Stimulated activated CD4-positive, alpha-beta T cell treated with anti-CD3 and anti-CD28 coated beads, Interleukin-2, amount 100 ng/mL, for 48 hours (primary cell): ENCODE results near the gene HHIP.

Experiments used
- DNase-seq, 2 donors: peaks; one replicate each; pipeline ENCODE4 v3.0.0-alpha.2; 2020

HHIP gene

GRCh38 chr4:144709793-144710525 lies 64.0 kb downstream of the HHIP start:
- no peak for DNase-seq

- no peak for DNase-seq
These were observed 64.6 kb downstream of the HHIP start for GRCh38 chr4:144710526-144710912.

- no peak for DNase-seq
These were observed 65.9 kb downstream of the HHIP start for GRCh38 chr4:144711700-144712456.

GRCh38 chr4:144712775-144713174 lies 66.8 kb downstream of the HHIP start:
- no peak for DNase-seq

- DNase-seq = no peak
These were observed 68.2 kb downstream of the HHIP start for GRCh38 chr4:144714166-144714565.

- DNase-seq = no peak
These were observed 69.3 kb downstream of the HHIP start for GRCh38 chr4:144715230-144715629.

GRCh38 chr4:144716778-144717177 lies 70.8 kb downstream of the HHIP start:
- DNase-seq = no peak

- no peak for DNase-seq
These were observed 73.1 kb downstream of the HHIP start for GRCh38 chr4:144718958-144719512.

- DNase-seq = no peak
These were observed 74.5 kb downstream of the HHIP start for GRCh38 chr4:144720491-144720890.

GRCh38 chr4:144721994-144722393 lies 76.0 kb downstream of the HHIP start:
- DNase-seq = no peak

GRCh38 chr4:144723471-144723870 lies 77.5 kb downstream of the HHIP start:
- DNase-seq = no peak

- DNase-seq = no peak
These were observed 83.2 kb downstream of the HHIP start for GRCh38 chr4:144729175-144729574.

- no peak for DNase-seq
These were observed 86.8 kb downstream of the HHIP start for GRCh38 chr4:144732584-144733428.

GRCh38 chr4:144733566-144733965 lies 87.6 kb downstream of the HHIP start:
- DNase-seq = no peak

GRCh38 chr4:144734522-144734921 lies 88.6 kb downstream of the HHIP start:
- DNase-seq = no peak

GRCh38 chr4:144738649-144739048 lies 92.7 kb downstream of the HHIP start:
- no peak for DNase-seq

GRCh38 chr4:144739511-144740033 lies 93.6 kb downstream of the HHIP start:
- no peak for DNase-seq

GRCh38 chr4:144740316-144740715 lies 94.4 kb downstream of the HHIP start:
- no peak for DNase-seq

GRCh38 chr4:144748814-144749555 lies 103.0 kb downstream of the HHIP start:
- no peak for DNase-seq

- DNase-seq = no peak
These were observed 104.4 kb downstream of the HHIP start for GRCh38 chr4:144750348-144750747.

- DNase-seq = no peak
These were observed 108.8 kb downstream of the HHIP start for GRCh38 chr4:144754562-144755410.
